Gastrocnemius medialis (tissue), 4 donors: ENCODE measurements around the gene GDI2.

Experiments
- POLR2A ChIP-seq, 2 donors: fragments of 450-650 bp; IDR thresholded peaks; one replicate each; pipeline ENCODE4 v1.6.1; 2017; ENCODE audit warnings: antibody characterized with exemption in 2 of 2, mild to moderate bottlenecking in 2 of 2, moderate library complexity in 2 of 2
- TF ChIP-seq, protein P1 (sequence below), 5 experiments: fragments of 450-650 bp in 3 of 5; fragments of 200-600 bp in 2 of 5; sonication (generic) in 2 of 5; IDR thresholded peaks in 4 of 5; conservative IDR thresholded peaks in 1 of 5; 1 replicate in 4 of 5; 2 replicates in 1 of 5; pipeline ENCODE4 v1.5.1; 2016 to 2019; ENCODE audit warnings: antibody characterized with exemption in 5 of 5, mild to moderate bottlenecking in 3 of 5, moderate library complexity in 3 of 5

DNA sequence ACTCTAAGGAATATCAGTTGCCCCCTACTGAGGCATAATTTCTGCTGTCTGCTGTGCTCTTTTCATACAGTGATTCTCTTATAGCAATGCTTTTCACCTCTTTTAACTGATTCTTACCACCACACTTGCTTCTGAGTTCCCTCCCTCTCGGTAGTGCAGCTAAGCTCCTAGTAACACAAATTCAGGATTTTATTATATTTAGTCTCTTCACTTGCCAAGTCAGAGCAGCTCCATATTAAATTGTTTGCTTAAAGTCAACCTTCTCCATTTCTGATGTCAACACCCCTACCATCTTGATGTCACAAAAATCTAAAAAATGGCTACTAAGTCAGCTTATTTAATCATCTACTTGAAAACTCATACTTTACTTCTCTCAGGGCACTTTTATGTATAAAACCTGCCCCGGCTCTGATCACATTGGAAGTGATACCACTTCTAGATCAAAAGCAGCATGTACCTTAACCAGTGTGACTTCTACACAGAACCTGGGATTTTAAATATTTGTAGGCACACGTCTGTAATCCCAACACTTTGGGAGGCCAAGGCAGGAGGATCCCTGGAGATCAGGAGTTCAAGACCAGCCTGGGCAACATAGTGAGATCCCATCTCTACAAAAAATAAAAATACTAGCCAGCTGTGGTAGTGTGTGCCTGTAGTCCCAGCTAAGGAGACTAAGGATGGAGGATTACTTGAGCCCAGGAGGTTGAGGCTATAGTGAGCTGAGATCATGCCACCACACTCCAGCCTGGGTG is 55.3 kb downstream of the GDI2 start:
- TF ChIP-seq, protein P1, sequence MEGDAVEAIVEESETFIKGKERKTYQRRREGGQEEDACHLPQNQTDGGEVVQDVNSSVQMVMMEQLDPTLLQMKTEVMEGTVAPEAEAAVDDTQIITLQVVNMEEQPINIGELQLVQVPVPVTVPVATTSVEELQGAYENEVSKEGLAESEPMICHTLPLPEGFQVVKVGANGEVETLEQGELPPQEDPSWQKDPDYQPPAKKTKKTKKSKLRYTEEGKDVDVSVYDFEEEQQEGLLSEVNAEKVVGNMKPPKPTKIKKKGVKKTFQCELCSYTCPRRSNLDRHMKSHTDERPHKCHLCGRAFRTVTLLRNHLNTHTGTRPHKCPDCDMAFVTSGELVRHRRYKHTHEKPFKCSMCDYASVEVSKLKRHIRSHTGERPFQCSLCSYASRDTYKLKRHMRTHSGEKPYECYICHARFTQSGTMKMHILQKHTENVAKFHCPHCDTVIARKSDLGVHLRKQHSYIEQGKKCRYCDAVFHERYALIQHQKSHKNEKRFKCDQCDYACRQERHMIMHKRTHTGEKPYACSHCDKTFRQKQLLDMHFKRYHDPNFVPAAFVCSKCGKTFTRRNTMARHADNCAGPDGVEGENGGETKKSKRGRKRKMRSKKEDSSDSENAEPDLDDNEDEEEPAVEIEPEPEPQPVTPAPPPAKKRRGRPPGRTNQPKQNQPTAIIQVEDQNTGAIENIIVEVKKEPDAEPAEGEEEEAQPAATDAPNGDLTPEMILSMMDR (IDR thresholded peaks at IDR 0.05 in 4 of 5, conservative IDR thresholded peaks at IDR 0.05 in 1 of 5) = no peak
- no peak for TF ChIP-seq POLR2A (IDR thresholded peaks at IDR 0.05)
